K562 (cell line): ENCODE data around the gene YAP1.

Experiments
- CBX1 ChIP-seq: sonication (generic); IDR thresholded peaks from 2 replicates; pipeline ENCODE4 v1.6.1; 2016; ENCODE audit warnings: antibody characterized with exemption, low read depth, mild to moderate bottlenecking
- CREB1 ChIP-seq, 2 experiments: sonication (generic) in 1 of 2; formaldehyde crosslinking in 1 of 2; IDR thresholded peaks; 2 replicates each; pipeline versions ENCODE4 v1.6.1 to v1.8.0; 2012 to 2022; ENCODE audit warnings: inconsistent platforms in 1 of 2, mild to moderate bottlenecking in 1 of 2, missing genetic modification reagents in 1 of 2, moderate library complexity in 1 of 2
- KLF16 ChIP-seq: IDR thresholded peaks from 2 replicates; pipeline ENCODE4 v1.6.1; 2016; ENCODE audit warnings: antibody characterized with exemption
- MEF2A ChIP-seq: IDR thresholded peaks from 2 replicates; pipeline ENCODE4 v1.6.1; 2011; ENCODE audit warnings: low read depth, mild to moderate bottlenecking, low read length, moderate library complexity; ENCODE audit not compliant: control insufficient read depth
- MITF ChIP-seq: IDR thresholded peaks from 2 replicates; pipeline ENCODE4 v1.6.1; 2014; ENCODE audit warnings: antibody characterized with exemption
- RFX5 ChIP-seq: IDR thresholded peaks from 2 replicates; pipeline ENCODE4 v1.6.1; 2011; ENCODE audit warnings: low read depth, mild to moderate bottlenecking, improper control_type of control experiment, low read length

GRCh38 chr11:102073253-102073652 lies 37.0 kb upstream of the YAP1 start:
- TF ChIP-seq MEF2A = no peak
- no peak for TF ChIP-seq CBX1
- TF ChIP-seq KLF16 = no peak
- no peak for TF ChIP-seq CREB1 (IDR thresholded peaks at IDR 0.05)
- TF ChIP-seq CREB1 (CRISPR knock-in tag; IDR thresholded peaks at IDR 0.05) = no peak
- TF ChIP-seq MITF = no peak
- no peak for TF ChIP-seq RFX5
